A673 (cell line): ENCODE data around the gene TYW5. TPM values are rescaled to one million over a fixed set of nuclear protein-coding genes. Genes with fewer than 3 reads are reported as not detected.

Experiments
- BruUV-seq: library from RNA; stranded (reverse); fragments of 400-500 nt; replicated peaks from 2 replicates; lab custom pipeline; 2021; lab: Mats Ljungman, UMichigan
- CTCF ChIA-PET: fragments of 300-600 bp; sonication (Branson Sonifier 250); formaldehyde crosslinking; loops from one replicate; lab custom pipeline; 2022; ENCODE audit warnings: antibody characterized with exemption; lab: Charles Lee
- POLR2A ChIA-PET: fragments of 300-600 bp; sonication (Branson Sonifier 250); formaldehyde crosslinking; loops from one replicate; lab custom pipeline; 2022; ENCODE audit warnings: antibody characterized with exemption; ENCODE audit not compliant: low non-redundant PET; lab: Charles Lee
- DNase-seq: peaks from one replicate; pipeline ENCODE4 v3.0.0-alpha.2; 2015; ENCODE audit warnings: low spot score
- H3K27ac ChIP-seq: fragments of 200-600 bp; sonication (generic); 2 replicates; pipeline ENCODE4 v1.5.1; 2016; ENCODE audit warnings: mixed run types, low read depth, mild to moderate bottlenecking, mixed read lengths, antibody characterized with exemption, low read length; ENCODE audit not compliant: poor library complexity, severe bottlenecking
- H3K27me3 ChIP-seq: fragments of 200-600 bp; sonication (generic); replicated peaks from 2 replicates; pipeline ENCODE4 v1.6.1; 2017; ENCODE audit warnings: mixed run types, low read depth, mild to moderate bottlenecking, mixed read lengths, antibody characterized with exemption, low read length; ENCODE audit not compliant: insufficient read depth, poor library complexity
- H3K36me3 ChIP-seq: fragments of 200-600 bp; sonication (generic); 2 replicates; pipeline ENCODE4 v1.6.1; 2016; ENCODE audit warnings: mixed run types, mild to moderate bottlenecking, mixed read lengths, antibody characterized with exemption, low read length; ENCODE audit not compliant: insufficient read depth, poor library complexity, severe bottlenecking
- H3K4me1 ChIP-seq: fragments of 200-600 bp; sonication (generic); 2 replicates; pipeline ENCODE4 v1.6.1; 2017; ENCODE audit warnings: mixed run types, mild to moderate bottlenecking, mixed read lengths, antibody characterized with exemption, low read length; ENCODE audit not compliant: insufficient read depth, poor library complexity, severe bottlenecking
- H3K4me3 ChIP-seq: fragments of 200-600 bp; sonication (generic); 2 replicates; pipeline ENCODE4 v1.5.1; 2016; ENCODE audit warnings: low read depth, mixed run types, mild to moderate bottlenecking, mixed read lengths, low read length; ENCODE audit not compliant: poor library complexity, severe bottlenecking
- H3K9me3 ChIP-seq: fragments of 200-600 bp; sonication (generic); 2 replicates; pipeline ENCODE4 v1.6.1; 2016; ENCODE audit warnings: mixed run types, low read depth, mild to moderate bottlenecking, mixed read lengths, antibody characterized with exemption, low read length; ENCODE audit not compliant: poor library complexity, severe bottlenecking
- CTCF ChIP-seq: fragments of 300-800, 200-600 bp; sonication (generic); conservative IDR thresholded peaks from 2 replicates; pipeline ENCODE4 v1.5.1; 2017; ENCODE audit warnings: low read depth, mild to moderate bottlenecking, antibody characterized with exemption, low read length, moderate library complexity, mixed read lengths
- EZH2 ChIP-seq: fragments of 200-600 bp; sonication (generic); IDR thresholded peaks from 2 replicates; pipeline ENCODE4 v1.6.1; 2017; ENCODE audit warnings: borderline replicate concordance, low read depth, mild to moderate bottlenecking, mixed read lengths, antibody characterized with exemption, low read length; ENCODE audit not compliant: poor library complexity, severe bottlenecking
- intact Hi-C: fragments of 100-400 bp; cut with micrococcal nuclease; formaldehyde crosslinking; loops from one replicate; pipeline ENCODE4 v1.10.0; 2022; ENCODE audit not compliant: unreplicated experiment
- total RNA-seq: library from RNA; stranded (reverse); gene quantifications from 2 replicates; pipeline ENCODE4 v1.2.3, GENCODE V29; 2021

The TYW5 gene
- total RNA-seq, 1 experiment from 2014 or later: 6.9 TPM

- H3K4me3 ChIP-seq: no peak overlapping the region
- TF ChIP-seq CTCF (no peak), EZH2 (no peak)
- no peaks in the 10 kb centered on the region for H3K9me3 ChIP-seq
- ChIA-PET CTCF (interaction anchor here (0.5 to 1.2 kb wide), 2 partner anchors 229 to 499 kb away, joined by 3 to 8 read pairs; no protein-coding TSS in a partner anchor), POLR2A (no interaction called here)
- no peaks in the 10 kb centered on the region for H3K27me3 ChIP-seq
- H3K36me3 ChIP-seq: no peaks in the 10 kb centered on the region
- no peaks in the 10 kb centered on the region for H3K4me1 ChIP-seq
- intact Hi-C loops: loop anchor here (5.0 kb wide), 1 partner anchor 323 kb away; the partner anchor contains the start of gene SPATS2L
- DNase-seq: no peak
- no TSS peak for BruUV-seq
- H3K27ac ChIP-seq: no peak overlapping the region
Measured at GRCh38 chr2:199984159-199984558, 28.9 kb upstream of the TYW5 start.

GRCh38 chr2:199983534-199983933, 28.2 kb upstream of the TYW5 start:
- no TSS peak for BruUV-seq

DNA sequence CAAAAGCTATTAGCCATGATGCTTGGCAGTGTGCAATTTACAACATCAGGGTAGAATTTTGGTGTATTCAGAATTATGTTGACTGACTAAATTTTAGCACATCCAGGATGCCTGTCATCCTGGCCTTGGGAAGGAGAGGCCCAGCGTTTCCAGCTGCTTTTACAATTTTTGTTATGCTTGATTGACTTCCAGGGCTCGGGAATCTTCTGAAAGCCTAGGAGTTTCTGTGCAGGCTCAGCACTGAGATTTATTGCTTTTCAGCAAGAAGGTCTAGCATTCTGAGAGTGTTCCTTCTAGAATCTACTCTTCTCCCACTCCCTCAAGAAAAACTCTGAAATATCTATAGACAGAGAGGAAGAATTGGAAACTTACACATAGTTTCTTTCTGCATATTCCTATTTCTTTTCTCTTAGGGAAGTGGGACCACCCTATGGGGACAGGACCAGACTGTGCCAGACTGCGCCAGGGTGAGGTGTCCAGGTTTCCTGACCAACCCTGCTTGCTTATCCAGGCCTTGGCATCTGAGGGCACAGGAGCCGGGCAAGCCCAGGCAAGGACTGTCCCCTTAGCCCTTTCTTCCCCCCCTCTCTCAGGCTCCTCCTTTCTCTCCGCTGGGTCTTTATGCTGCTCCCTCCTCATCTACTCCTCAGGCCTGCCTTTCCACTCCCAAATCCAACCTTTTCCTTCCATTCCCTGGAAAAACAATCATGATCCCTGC, 27.0 kb upstream of the TYW5 start:
- H3K27ac ChIP-seq: no peak overlapping the region
- no peaks in the 10 kb centered on the region for H3K27me3 ChIP-seq
- BruUV-seq: no TSS peak
- DNase-seq: no peak
- TF ChIP-seq EZH2 (no peak), CTCF (no peak)
- H3K36me3 ChIP-seq: no peaks in the 10 kb centered on the region
- intact Hi-C loops: loop anchor here (5.0 kb wide), 1 partner anchor 325 kb away; the partner anchor contains the start of gene SPATS2L
- no peaks in the 10 kb centered on the region for H3K9me3 ChIP-seq
- POLR2A ChIA-PET: no interaction called here
- H3K4me1 ChIP-seq: no peaks in the 10 kb centered on the region
- CTCF ChIA-PET: no interaction called here
- H3K4me3 ChIP-seq: no peak overlapping the region

More at GRCh38 chr2:199983534-199983933, 28.2 kb upstream of the TYW5 start:
- DNase-seq: no peak
- intact Hi-C loops: loop anchor here (5.0 kb wide), 1 partner anchor 324 kb away; the partner anchor contains the start of gene SPATS2L
- H3K9me3 ChIP-seq: no peaks in the 10 kb centered on the region
- no peaks in the 10 kb centered on the region for H3K4me1 ChIP-seq
- no peak overlapping the region for H3K4me3 ChIP-seq
- H3K27me3 ChIP-seq: no peaks in the 10 kb centered on the region
- H3K36me3 ChIP-seq: no peaks in the 10 kb centered on the region
- ChIA-PET POLR2A (no interaction called here), CTCF (no interaction called here)
- H3K27ac ChIP-seq: no peak overlapping the region
- no peak for TF ChIP-seq CTCF
- TF ChIP-seq EZH2: no peak
